ENCODE results near the gene DNAJB8. TPM values are rescaled to one million over a fixed set of nuclear protein-coding genes. Genes with fewer than 3 reads are reported as not detected.

The DNAJB8 gene
- total RNA-seq, 1 donor: not detected

GRCh38 chr3:128479558-128480086, 12.9 kb upstream of the DNAJB8 start:
- Histone ChIP-seq H3K9me3 (ENCODE audit: low read depth, low read length) (no peaks in the 10 kb centered on the region), H3K4me3 (ENCODE audit: insufficient read depth, low read length) (no peak overlapping the region), H2AFZ (ENCODE audit: low read length) (no peak overlapping the region), H3K27me3 (ENCODE audit: insufficient read depth, low read length) (peaks cover 9% of the 10 kb centered on the region), H3K4me1 (ENCODE audit: insufficient read depth, low read length) (peaks cover 18% of the 10 kb centered on the region), H3K36me3 (ENCODE audit: insufficient read depth, low read length) (no peaks in the 10 kb centered on the region), H3K27ac (ENCODE audit: low read depth, low read length) (no peak overlapping the region), H3K79me2 (ENCODE audit: insufficient read depth, low read length) (no peaks in the 10 kb centered on the region), H4K20me1 (ENCODE audit: insufficient read depth, low read length) (no peaks in the 10 kb centered on the region), H3K4me2 (ENCODE audit: insufficient read depth, low read length) (no peak overlapping the region)
- TF ChIP-seq, protein P1, sequence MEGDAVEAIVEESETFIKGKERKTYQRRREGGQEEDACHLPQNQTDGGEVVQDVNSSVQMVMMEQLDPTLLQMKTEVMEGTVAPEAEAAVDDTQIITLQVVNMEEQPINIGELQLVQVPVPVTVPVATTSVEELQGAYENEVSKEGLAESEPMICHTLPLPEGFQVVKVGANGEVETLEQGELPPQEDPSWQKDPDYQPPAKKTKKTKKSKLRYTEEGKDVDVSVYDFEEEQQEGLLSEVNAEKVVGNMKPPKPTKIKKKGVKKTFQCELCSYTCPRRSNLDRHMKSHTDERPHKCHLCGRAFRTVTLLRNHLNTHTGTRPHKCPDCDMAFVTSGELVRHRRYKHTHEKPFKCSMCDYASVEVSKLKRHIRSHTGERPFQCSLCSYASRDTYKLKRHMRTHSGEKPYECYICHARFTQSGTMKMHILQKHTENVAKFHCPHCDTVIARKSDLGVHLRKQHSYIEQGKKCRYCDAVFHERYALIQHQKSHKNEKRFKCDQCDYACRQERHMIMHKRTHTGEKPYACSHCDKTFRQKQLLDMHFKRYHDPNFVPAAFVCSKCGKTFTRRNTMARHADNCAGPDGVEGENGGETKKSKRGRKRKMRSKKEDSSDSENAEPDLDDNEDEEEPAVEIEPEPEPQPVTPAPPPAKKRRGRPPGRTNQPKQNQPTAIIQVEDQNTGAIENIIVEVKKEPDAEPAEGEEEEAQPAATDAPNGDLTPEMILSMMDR (IDR thresholded peaks at IDR 0.05; ENCODE audit: extremely low read depth, low read depth, low read length): no peak
- DNase-seq (ENCODE audit: insufficient read length, low spot score, missing footprints): no peak

DNA sequence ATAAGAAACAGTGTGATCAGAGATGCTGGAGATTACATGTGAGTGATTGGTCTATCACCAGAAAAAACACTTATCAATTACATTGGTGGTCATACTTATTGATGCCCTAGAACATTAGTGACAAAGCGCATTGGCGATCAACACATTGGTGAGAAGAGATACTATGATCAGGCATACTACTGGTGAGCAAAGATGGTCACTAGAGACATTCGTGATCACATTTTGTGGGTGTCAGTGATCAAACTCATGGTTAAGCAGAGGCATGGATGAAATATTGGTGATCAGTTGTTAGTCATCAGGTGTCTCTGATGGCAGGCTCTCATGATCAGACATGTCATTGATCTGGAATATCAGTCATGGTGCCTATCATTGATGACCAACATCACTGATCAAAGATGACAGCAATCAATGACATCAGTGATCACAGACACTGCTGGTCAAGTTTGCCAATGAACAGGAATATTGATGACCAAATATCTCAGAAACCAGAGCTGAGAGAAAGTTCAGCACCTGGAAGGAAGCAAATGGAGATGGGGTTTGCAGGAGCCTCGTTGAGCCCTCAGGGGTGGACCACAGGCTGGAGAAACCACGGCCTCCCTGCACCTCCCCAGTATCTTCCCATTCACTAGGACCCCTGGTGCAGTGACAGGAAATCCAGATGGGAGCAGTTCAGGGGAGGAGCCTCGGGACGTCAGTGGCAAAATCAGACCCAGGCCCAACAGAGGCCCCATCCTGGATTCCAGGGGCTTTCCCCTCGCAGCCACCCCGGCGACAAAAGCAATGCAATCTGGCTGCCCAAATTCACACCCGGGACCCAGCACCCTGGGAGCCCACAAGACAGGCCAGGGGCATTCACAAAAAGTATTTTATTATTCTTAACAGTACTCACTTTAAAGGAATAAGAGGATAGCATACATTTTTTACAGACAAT, 12.2 kb upstream of the DNAJB8 start:
- peaks cover 18% of the 10 kb centered on the region for H3K4me1 ChIP-seq (ENCODE audit: insufficient read depth, low read length)
- no peak overlapping the region for H2AFZ ChIP-seq (ENCODE audit: low read length)
- no peaks in the 10 kb centered on the region for H4K20me1 ChIP-seq (ENCODE audit: insufficient read depth, low read length)
- TF ChIP-seq, protein P1 (IDR thresholded peaks at IDR 0.05; ENCODE audit: extremely low read depth, low read depth, low read length): no peak
- peaks cover 15% of the 10 kb centered on the region for H3K27me3 ChIP-seq (ENCODE audit: insufficient read depth, low read length)
- no peak overlapping the region for H3K4me3 ChIP-seq (ENCODE audit: insufficient read depth, low read length)
- H3K79me2 ChIP-seq (ENCODE audit: insufficient read depth, low read length): no peaks in the 10 kb centered on the region
- DNase-seq (ENCODE audit: insufficient read length, low spot score, missing footprints): no peak
- H3K36me3 ChIP-seq (ENCODE audit: insufficient read depth, low read length): no peaks in the 10 kb centered on the region
- no peak overlapping the region for H3K27ac ChIP-seq (ENCODE audit: low read depth, low read length)
- no peaks in the 10 kb centered on the region for H3K9me3 ChIP-seq (ENCODE audit: low read depth, low read length)
- H3K4me2 ChIP-seq (ENCODE audit: insufficient read depth, low read length): no peak overlapping the region

DNA sequence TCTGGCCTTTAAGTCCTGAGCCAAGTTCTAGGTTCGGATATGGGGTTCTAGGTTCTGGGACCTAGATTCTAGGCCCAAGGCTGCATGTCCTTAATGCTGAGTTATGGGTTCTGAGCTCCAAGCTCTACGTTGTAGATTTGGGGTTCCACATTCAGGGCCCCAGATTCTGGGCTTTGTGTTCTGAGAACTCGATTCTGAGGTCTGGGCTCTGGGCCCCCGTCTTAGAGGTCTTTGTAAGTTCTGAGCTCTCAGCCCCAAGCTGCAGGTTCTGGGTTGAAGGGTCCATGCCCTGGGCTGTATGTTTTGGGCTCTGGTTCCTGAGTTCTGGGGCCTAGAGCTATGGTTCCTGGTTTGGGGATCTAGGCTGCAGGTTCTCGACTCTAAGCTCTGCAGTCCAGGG, 10.0 kb upstream of the DNAJB8 start:
- H3K9me3 ChIP-seq (ENCODE audit: low read depth, low read length): no peaks in the 10 kb centered on the region
- H3K4me3 ChIP-seq (ENCODE audit: insufficient read depth, low read length): no peak overlapping the region
- TF ChIP-seq, protein P1 (IDR thresholded peaks at IDR 0.05; ENCODE audit: extremely low read depth, low read depth, low read length): no peak
- no peaks in the 10 kb centered on the region for H4K20me1 ChIP-seq (ENCODE audit: insufficient read depth, low read length)
- no peaks in the 10 kb centered on the region for H3K4me1 ChIP-seq (ENCODE audit: insufficient read depth, low read length)
- H3K4me2 ChIP-seq (ENCODE audit: insufficient read depth, low read length): no peak overlapping the region
- H3K27ac ChIP-seq (ENCODE audit: low read depth, low read length): no peak overlapping the region
- DNase-seq (ENCODE audit: insufficient read length, low spot score, missing footprints): no peak
- H3K79me2 ChIP-seq (ENCODE audit: insufficient read depth, low read length): no peaks in the 10 kb centered on the region
- H3K27me3 ChIP-seq (ENCODE audit: insufficient read depth, low read length): peaks cover 37% of the 10 kb centered on the region
- no peak overlapping the region for H2AFZ ChIP-seq (ENCODE audit: low read length)
- H3K36me3 ChIP-seq (ENCODE audit: insufficient read depth, low read length): no peaks in the 10 kb centered on the region

DNA sequence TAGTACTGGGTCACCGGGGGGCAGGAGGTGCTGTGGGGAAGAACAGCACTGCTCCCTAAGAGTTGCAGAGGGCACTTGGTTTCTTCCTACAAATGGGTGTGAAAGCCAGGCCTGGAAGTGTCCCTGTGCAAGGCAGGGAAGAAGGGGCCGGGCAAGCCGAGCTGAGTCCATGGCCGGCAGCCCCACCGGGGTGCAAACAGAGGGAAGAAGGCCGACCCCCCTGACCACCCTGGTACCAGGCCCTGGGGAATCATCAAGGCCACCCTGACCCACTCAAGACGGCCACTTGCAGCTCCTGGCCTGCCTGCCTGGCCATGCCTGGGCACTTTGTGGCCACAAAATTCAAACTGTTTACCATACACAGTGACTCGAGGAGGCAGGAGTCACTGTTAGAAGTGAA, 8.7 kb upstream of the DNAJB8 start:
- Histone ChIP-seq H2AFZ (ENCODE audit: low read length) (no peak overlapping the region), H3K27ac (ENCODE audit: low read depth, low read length) (no peak overlapping the region), H3K79me2 (ENCODE audit: insufficient read depth, low read length) (no peaks in the 10 kb centered on the region), H3K4me1 (ENCODE audit: insufficient read depth, low read length) (no peaks in the 10 kb centered on the region), H3K4me2 (ENCODE audit: insufficient read depth, low read length) (no peak overlapping the region), H3K36me3 (ENCODE audit: insufficient read depth, low read length) (no peaks in the 10 kb centered on the region), H3K27me3 (ENCODE audit: insufficient read depth, low read length) (peaks cover 41% of the 10 kb centered on the region), H4K20me1 (ENCODE audit: insufficient read depth, low read length) (no peaks in the 10 kb centered on the region), H3K9me3 (ENCODE audit: low read depth, low read length) (no peaks in the 10 kb centered on the region), H3K4me3 (ENCODE audit: insufficient read depth, low read length) (no peak overlapping the region)
- TF ChIP-seq, protein P1 (IDR thresholded peaks at IDR 0.05; ENCODE audit: extremely low read depth, low read depth, low read length): no peak
- no peak for DNase-seq (ENCODE audit: insufficient read length, low spot score, missing footprints)
